GM12872 (cell line): ENCODE measurements around the gene PFDN5.

ENCODE experiments used
- TF ChIP-seq, protein P1 (sequence below): IDR thresholded peaks from 3 replicates; pipeline ENCODE4 v1.5.1; 2011; ENCODE audit warnings: low read depth, mild to moderate bottlenecking, low read length, moderate library complexity; ENCODE audit not compliant: insufficient read depth

The PFDN5 gene

DNA sequence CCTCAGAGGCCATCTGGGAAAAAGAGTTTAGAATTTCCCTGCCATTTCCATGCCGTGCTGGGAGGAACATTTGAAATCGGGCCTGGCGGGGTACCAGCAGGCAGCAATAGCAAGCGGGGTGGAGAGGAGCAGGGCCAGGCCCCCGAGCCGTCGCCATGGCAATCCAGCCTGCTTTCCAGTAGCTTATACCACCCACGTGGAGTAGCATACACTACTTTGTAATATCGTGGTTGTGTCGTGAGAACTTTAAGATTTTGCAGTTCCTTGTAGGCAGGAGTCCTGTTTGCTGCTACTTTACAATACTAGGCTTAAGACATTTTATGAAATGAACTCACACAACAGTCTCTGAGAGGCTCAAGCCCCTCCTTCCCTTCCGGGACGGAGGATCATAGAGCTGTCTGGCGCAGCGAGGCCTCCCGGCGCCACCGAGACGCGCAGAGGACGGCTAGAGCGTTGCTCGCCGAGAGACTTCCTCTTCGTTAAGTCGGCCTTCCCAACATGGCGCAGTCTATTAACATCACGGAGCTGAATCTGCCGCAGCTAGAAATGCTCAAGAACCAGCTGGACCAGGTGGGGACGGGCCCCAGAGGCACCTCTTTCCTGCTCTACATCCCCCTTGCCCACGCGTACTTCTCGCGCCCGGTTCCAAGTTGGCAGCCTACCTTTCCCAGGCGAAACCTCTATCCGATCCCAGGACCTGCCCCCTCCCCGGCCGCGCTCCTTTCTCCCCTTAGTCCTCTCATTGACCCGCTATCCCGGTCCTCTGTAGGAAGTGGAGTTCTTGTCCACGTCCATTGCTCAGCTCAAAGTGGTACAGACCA lies at the start of gene PFDN5:
PFDN5 (plus strand) TSS at position 473 of the 821 bp plus-strand sequence; CDS start at position 499, 26 bp downstream.
- TF ChIP-seq, protein P1, sequence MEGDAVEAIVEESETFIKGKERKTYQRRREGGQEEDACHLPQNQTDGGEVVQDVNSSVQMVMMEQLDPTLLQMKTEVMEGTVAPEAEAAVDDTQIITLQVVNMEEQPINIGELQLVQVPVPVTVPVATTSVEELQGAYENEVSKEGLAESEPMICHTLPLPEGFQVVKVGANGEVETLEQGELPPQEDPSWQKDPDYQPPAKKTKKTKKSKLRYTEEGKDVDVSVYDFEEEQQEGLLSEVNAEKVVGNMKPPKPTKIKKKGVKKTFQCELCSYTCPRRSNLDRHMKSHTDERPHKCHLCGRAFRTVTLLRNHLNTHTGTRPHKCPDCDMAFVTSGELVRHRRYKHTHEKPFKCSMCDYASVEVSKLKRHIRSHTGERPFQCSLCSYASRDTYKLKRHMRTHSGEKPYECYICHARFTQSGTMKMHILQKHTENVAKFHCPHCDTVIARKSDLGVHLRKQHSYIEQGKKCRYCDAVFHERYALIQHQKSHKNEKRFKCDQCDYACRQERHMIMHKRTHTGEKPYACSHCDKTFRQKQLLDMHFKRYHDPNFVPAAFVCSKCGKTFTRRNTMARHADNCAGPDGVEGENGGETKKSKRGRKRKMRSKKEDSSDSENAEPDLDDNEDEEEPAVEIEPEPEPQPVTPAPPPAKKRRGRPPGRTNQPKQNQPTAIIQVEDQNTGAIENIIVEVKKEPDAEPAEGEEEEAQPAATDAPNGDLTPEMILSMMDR: no peak

DNA sequence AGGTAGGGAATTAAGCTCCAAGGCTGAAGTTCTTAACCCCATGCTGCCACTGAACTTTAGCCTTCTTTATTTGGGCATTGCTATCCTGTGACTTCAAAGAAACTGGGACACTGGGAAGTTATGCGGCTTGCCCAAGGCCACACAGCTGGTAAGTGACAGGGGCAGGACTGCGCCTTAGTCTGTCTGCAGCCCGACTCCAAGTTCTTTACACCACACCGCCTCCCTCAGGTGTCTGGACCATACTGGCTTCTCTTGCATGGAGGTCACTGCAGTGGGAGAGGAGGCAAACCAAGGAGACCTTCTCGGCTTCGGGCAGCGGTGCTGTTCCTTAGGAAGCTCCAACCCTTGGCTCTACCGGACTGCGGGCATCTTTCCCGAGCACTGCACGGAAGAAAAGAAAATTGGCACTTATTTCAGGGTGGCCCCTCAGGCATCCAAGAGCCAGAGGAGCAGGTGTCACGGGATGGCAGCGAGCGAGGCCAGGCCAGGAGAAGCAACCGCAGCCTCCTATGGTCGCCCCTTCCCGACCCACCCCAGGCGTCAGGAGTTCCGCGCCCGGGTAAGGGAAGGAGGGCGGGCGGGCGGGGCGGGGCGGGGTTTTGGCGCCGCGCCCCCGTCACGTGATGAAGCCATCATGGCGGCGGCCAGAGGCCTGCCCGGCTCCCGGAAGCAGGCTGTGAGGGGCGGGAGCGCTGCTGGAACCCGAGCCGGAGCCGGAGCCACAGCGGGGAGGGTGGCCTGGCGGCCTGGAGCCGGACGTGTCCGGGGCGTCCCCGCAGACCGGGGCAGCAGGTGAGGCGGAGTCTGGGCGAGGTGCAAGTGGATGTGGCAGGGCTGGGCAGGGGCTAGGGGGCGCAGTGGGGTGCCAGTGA lies 43.6 kb upstream of the PFDN5 start:
- TF ChIP-seq, protein P1: peak; percentile 64

DNA sequence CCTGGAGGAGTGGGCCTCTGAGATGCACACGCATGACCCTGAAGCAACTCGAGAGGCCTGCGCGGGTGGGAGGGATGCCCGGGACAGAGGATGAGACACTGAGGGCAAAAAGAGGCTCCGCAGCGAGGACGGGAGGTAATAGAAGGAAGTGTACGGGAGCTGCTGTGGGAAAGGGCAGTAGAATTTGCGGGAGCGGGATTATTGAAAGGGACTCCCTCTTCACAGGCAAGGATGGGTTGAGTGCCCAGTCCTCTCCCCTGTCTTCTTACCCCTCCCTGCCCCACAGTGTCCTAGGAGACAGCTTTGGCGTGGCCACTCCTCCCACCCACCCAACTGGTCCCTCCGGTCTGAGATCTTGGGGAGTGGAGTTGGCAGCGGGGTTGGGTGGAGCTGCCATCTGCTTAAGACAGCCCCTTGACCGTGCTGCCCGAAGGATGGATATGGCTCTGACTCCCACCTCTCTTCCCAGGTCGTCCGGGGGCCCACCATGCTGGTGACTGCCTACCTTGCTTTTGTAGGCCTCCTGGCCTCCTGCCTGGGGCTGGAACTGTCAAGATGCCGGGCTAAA lies 42.9 kb upstream of the PFDN5 start:
- TF ChIP-seq, protein P1: no peak

DNA sequence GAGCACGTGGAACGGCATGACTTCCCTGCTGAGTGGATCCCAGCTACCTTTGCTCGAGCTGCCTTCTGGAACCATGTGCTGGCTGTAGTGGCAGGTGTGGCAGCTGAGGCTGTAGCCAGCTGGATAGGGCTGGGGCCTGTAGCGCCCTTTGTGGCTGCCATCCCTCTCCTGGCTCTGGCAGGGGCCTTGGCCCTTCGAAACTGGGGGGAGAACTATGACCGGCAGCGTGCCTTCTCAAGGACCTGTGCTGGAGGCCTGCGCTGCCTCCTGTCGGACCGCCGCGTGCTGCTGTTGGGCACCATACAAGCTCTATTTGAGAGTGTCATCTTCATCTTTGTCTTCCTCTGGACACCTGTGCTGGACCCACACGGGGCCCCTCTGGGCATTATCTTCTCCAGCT lies 42.0 kb upstream of the PFDN5 start:
- TF ChIP-seq, protein P1: no peak

DNA sequence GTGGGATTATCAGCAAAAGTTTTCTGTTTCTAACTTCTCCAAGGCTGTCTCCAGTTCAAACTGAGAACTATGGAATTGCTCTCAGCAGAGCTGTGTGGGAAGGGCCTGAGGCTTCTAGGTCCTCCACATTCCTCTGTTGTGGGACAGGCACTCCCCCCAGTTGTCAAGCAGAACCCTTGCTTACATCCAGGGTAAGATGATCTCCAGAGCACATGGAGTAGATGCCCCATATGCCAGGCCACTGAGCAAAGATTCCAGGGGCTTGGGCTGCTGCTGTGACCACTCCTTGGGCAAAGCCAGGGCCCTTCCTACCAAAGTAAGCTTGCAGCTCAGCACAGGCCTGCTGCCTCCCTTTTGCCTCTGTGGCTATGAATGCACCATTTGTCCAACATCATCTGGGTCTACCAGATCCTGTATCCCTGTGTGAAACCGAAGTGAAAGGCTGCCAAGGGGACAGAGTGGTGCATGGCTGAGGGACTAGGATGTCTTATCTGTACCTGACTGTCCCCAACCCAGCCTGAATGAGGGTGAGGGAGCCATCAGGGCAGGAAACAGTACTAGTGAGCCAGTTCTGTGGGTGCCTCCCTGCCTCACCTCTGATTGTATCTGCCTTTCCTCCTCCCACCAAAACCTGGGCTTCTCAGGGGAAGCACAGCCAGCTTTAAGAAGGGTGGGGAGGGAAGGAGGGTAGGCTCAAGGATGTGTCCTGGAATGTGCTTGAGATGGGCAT lies 40.4 kb upstream of the PFDN5 start:
- TF ChIP-seq, protein P1: no peak

DNA sequence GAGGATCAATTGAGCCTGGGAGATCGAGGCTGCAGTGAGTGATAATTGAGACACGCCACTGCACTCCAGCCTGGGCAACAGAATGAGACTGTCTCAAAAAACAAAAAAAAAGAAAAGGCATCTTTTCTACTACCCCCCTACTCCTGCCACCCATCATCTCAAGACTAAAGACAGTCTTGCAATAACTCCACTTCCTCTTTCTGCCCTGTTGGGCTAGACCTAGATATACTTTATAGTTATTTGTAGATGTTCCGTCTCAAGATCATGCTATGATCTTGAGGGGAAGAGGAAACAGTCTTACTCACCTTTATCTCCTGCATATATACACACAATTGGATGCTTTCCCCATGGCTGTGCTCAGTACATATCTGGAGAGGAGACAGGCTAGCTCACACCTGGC lies 39.3 kb upstream of the PFDN5 start:
- TF ChIP-seq, protein P1: no peak
